GM18867 (cell line): ENCODE results near the gene ATP13A2.

Experiments used
- ATAC-seq: cut with Tn5 transposase; IDR thresholded peaks from one replicate; pipeline ENCODE4 v1.9.1; 2021; ENCODE audit warnings: mild to moderate bottlenecking, moderate library complexity; ENCODE audit not compliant: unreplicated experiment

ATP13A2 gene

GRCh38 chr1:17005365-17005740 lies 6.4 kb downstream of the ATP13A2 start:
- ATAC-seq, result no peak

GRCh38 chr1:17004466-17005364 lies 7.0 kb downstream of the ATP13A2 start:
- no peak for ATAC-seq

GRCh38 chr1:17002524-17002902 lies 9.2 kb downstream of the ATP13A2 start:
- no peak for ATAC-seq

- ATAC-seq, result no peak
These were observed 9.8 kb downstream of the ATP13A2 start for GRCh38 chr1:17001760-17002523.

DNA sequence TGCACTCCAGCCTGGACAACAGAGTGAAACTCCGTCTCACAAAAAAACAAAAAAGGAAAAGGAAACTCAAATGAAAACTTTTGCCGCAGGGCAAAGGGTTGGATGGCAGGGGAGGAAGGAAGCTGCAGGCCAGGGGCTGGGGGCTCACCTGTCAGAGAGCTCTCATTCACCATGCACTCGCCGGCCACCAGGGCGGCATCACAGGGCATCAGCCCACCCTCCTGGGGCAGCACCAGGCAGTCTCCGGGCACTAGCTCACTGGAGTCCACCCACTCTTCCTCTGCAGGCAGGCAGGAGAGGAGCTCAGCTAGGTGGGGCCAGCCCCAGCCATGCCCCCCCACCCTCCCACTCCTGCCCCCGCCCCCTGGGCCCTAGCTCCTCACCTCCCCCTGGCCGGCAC lies 11.9 kb downstream of the ATP13A2 start:
- no peak for ATAC-seq

GRCh38 chr1:16998589-16998988 lies 13.1 kb downstream of the ATP13A2 start:
- ATAC-seq, result no peak

GRCh38 chr1:16996845-16997244 lies 14.9 kb downstream of the ATP13A2 start:
- ATAC-seq, result no peak

- ATAC-seq, result no peak
These were observed 18.1 kb downstream of the ATP13A2 start for GRCh38 chr1:16993521-16994038.

GRCh38 chr1:16992675-16993074 lies 19.1 kb downstream of the ATP13A2 start:
- no peak for ATAC-seq

GRCh38 chr1:16992102-16992501 lies 19.6 kb downstream of the ATP13A2 start:
- no peak for ATAC-seq

- no peak for ATAC-seq
These were observed 20.2 kb downstream of the ATP13A2 start for GRCh38 chr1:16991571-16991970.

DNA sequence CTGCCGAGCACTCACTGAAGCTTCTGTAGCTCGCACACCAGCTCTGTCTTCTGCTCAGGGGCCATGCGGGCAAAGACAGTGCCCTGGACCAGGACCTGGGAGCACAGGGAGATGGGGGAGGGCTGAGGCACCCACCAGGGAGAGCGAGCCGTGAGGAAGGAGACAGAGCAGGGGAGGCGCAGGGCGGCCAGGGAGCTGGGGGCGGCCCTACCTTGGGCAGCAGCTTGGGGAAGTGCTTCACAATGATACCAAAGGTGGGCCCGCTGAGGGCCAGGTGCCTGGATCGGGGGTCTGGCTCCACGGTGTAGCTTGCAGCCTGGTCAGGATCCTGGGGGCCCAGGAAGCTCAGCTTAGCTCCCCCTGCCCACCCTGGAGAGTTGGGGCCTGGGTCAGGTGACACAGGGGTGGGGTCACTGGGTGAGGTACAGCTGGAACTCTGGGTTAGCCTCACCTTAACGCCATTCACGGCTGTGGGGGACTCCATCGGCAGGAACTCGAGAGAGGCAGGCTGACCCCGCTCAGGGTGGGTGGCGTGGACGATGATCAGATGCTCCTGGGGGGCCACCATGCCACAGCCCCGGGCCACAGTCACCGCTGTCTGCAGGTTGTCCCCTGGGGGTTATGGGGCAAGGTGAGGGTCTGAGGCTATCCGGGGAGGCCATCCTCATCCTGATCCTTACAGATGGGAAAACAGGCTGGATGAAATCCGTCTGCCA lies 21.9 kb downstream of the ATP13A2 start:
- no peak for ATAC-seq

DNA sequence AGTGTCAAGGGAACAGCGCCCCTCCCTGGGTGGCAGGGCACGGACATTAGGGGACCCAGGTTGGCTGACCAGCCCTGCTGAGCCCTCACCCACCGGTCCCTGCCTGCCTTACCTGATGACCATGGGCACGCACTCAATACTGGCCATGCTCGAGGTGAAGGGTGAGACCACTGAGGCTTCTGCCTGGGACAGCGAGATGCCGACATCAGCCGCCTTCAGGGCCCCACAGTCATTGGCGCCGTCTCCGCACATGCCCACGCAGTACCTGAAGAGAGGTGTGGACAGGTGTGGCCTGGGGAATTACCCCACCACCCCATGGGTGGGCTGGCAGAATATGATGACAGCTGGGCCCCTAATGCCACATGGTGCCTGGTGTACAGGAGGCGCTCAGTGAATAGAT lies 23.5 kb downstream of the ATP13A2 start:
- no peak for ATAC-seq

DNA sequence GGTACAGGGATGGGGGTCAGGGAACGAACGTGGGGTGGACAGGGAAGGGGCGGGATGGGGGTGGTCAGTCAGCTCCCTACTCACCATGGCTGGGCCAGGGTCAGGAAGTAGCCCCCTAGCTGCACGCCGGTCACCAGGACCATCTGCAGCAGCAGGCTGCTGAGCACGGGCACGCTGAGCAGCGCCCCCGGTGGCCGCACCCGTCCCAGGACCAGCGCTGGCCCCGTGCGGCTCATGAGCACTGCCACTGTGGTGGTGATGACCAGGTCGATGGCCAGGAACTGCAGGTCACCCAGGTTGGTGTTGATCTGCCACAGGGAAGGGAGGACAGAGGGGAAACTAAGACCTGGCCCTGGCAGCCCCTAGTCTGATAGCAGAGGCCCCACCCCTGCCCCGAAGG lies 24.8 kb downstream of the ATP13A2 start:
- no peak for ATAC-seq

DNA sequence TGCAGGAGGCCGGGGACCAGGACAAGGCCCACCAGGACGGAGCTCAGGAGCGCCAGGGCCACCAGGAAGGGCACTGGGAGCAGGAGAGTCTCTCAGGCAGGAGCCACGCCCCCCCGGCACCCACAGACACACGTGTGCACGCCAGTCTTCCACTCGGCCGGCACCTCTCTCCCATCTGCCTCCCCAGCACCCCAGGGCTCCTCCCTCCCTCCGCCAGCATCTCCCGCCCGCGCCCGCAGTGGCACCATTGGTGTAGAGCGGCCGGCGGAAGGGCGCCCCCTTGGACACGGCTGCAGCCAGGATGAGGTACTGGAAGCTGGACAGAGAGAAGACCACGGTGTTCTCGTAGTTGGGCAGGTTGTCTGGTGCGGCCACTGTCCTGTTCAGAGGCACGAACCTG lies 25.2 kb downstream of the ATP13A2 start:
- ATAC-seq, result no peak

DNA sequence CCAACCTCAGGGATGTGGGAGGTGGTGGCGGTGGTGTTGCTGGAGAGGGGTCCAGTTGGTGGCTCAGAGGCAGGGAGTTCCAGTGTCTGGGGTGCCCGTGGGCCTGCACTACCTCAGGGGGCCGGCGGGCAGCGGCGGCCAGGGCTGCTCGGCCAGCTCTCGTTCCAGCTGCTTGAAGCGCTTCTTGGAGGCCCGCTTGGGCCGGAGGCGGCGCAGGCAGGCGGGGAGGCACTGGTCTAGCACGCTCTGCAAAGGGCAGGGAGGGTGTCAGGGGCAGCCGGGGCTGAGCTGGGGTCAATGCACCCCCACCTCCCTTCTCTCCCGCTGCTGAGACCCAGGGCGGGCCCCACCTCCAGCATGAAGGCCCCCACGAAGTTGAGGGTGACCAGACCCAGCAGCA lies 25.6 kb downstream of the ATP13A2 start:
- ATAC-seq, result no peak

GRCh38 chr1:16984717-16985116 lies 27.0 kb downstream of the ATP13A2 start:
- no peak for ATAC-seq

DNA sequence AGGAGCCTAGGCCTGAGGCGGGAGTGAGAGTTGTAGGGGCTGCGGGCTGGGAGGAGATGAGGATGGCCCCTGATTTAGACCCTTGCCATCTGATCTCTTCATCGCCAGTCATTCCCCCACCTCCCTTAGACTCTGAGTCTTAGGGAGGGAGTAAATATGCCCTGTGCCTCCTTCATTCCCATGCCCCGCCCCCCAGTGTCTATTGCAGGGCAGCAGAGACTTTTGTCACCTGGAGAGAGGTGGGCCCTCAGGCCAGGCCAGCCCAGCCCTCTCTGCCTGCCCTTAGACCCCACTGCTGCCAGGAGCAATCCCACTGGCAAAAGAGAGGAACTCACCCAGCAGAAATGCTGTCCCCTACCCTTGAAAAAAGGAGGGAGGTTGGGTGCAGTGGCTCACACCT lies 28.1 kb downstream of the ATP13A2 start:
- no peak for ATAC-seq

DNA sequence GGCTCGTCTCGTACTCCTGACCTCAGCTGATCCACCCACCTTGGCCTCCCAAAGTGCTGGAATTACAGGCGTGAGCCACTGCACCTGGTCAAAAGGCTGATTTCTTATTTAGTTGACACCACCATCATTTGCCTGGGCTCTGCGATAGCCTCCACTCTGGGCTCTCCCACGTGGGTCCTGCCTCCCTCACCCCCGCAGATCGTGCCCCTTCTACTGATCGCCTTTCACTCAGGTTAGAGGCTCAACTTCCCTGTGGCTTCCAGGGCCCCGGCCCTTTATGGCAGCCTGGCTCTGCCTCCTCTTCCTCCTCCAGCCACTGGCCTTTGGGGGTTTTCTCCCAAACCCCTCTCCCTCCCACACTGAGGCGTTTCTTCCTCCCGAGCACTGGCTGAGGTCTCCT lies 28.8 kb downstream of the ATP13A2 start:
- no peak for ATAC-seq

- no peak for ATAC-seq
These were observed 30.4 kb downstream of the ATP13A2 start for GRCh38 chr1:16981269-16981849.
